Spleen (tissue), 7 donors: ENCODE data around the gene IZUMO1R.

ENCODE experiments used
- POLR2A ChIP-seq, 3 donors: fragments of 450-650 bp; IDR thresholded peaks; one replicate each; pipeline ENCODE4 v1.5.1; 2017; ENCODE audit warnings: antibody characterized with exemption in 3 of 3, mild to moderate bottlenecking in 1 of 3
- TF ChIP-seq, protein P1 (sequence below), 11 experiments: fragments of 200-600 bp in 7 of 11; fragments of 450-650 bp in 4 of 11; sonication (generic) in 4 of 11; IDR thresholded peaks in 8 of 11; conservative IDR thresholded peaks in 3 of 11; 1 replicate in 7 of 11; 2 replicates in 4 of 11; pipeline versions ENCODE4 v1.4.0 to v1.8.0; 2016 to 2021; ENCODE audit warnings: antibody characterized with exemption in 11 of 11, inconsistent platforms in 4 of 11, mild to moderate bottlenecking in 1 of 11
- donor health status: DM: no; HTN: no; CAD: no; lungs with moderate emphysema.
- donor health status: DM: no; HTN: no; CAD: no.
- donor health status: DM: no; HTN: no; CAD: no.

DNA sequence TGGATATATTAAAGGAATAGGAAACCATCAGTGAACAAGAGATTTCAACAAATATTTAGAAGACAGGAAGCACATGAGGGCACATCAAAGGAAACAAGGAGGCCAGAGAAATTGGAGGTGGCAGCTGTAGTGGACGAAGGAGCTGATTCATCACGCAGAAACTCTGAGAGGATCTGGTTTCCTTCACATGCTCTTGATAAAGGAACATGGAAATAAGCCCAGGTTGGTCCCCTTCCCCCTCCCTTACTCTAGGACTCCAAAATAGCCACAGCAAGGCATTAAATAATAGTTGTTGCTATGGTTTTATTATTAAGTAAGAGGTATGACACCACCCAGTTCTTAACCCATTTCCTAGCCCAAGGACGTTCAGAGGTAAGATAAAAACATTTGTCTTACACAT lies 11.3 kb downstream of the IZUMO1R start:
- TF ChIP-seq POLR2A (IDR thresholded peaks at IDR 0.05), result no peak
- TF ChIP-seq, protein P1, sequence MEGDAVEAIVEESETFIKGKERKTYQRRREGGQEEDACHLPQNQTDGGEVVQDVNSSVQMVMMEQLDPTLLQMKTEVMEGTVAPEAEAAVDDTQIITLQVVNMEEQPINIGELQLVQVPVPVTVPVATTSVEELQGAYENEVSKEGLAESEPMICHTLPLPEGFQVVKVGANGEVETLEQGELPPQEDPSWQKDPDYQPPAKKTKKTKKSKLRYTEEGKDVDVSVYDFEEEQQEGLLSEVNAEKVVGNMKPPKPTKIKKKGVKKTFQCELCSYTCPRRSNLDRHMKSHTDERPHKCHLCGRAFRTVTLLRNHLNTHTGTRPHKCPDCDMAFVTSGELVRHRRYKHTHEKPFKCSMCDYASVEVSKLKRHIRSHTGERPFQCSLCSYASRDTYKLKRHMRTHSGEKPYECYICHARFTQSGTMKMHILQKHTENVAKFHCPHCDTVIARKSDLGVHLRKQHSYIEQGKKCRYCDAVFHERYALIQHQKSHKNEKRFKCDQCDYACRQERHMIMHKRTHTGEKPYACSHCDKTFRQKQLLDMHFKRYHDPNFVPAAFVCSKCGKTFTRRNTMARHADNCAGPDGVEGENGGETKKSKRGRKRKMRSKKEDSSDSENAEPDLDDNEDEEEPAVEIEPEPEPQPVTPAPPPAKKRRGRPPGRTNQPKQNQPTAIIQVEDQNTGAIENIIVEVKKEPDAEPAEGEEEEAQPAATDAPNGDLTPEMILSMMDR (IDR thresholded peaks at IDR 0.05 in 8 of 11, conservative IDR thresholded peaks at IDR 0.05 in 3 of 11), result no peak
